Glutamatergic neuron (in vitro differentiated cells): ENCODE data around the gene PSIP1. TPM values are rescaled to one million over a fixed set of nuclear protein-coding genes. Genes with fewer than 3 reads are reported as not detected.

ENCODE experiments used
- DNase-seq: peaks from one replicate; pipeline ENCODE4 v3.0.0; 2022
- H3K27ac Mint-ChIP-seq: one replicate; pipeline ENCODE4 v1.8.0; 2020; ENCODE audit warnings: mild to moderate bottlenecking, mixed read lengths, inconsistent platforms; ENCODE audit not compliant: unreplicated experiment
- H3K27me3 Mint-ChIP-seq: one replicate; pipeline ENCODE4 v1.8.0; 2020; ENCODE audit warnings: mild to moderate bottlenecking, moderate library complexity, mixed read lengths, inconsistent platforms; ENCODE audit not compliant: unreplicated experiment
- H3K36me3 Mint-ChIP-seq: one replicate; pipeline ENCODE4 v1.8.0; 2020; ENCODE audit warnings: mild to moderate bottlenecking, mixed read lengths, inconsistent platforms; ENCODE audit not compliant: unreplicated experiment
- H3K4me1 Mint-ChIP-seq: one replicate; pipeline ENCODE4 v1.8.0; 2020; ENCODE audit warnings: mild to moderate bottlenecking, low read depth, mixed read lengths, inconsistent platforms; ENCODE audit not compliant: unreplicated experiment
- H3K4me3 Mint-ChIP-seq: one replicate; pipeline ENCODE4 v1.8.0; 2020; ENCODE audit warnings: mild to moderate bottlenecking, mixed read lengths, inconsistent platforms; ENCODE audit not compliant: unreplicated experiment
- H3K9me3 Mint-ChIP-seq: one replicate; pipeline ENCODE4 v1.8.0; 2020; ENCODE audit warnings: mild to moderate bottlenecking, moderate library complexity, mixed read lengths, inconsistent platforms; ENCODE audit not compliant: unreplicated experiment
- total RNA-seq: library from RNA; stranded (reverse); fragmentation: NEBNext Ultra II Directional; extraction: Animal tissue kit (Norgen Biotek cat#: 25700); gene quantifications from one replicate; pipeline ENCODE4 v1.2.1, GENCODE V29; 2021; ENCODE audit not compliant: unreplicated experiment
- TF ChIP-seq, protein P1 (sequence below): fragments of 200-600 bp; sonication (generic); IDR thresholded peaks from one replicate; pipeline ENCODE4 v1.5.0; 2021; ENCODE audit not compliant: partially characterized antibody, unreplicated experiment

PSIP1 gene
- total RNA-seq, 1 donor from 2014 or later: 114 TPM

DNA sequence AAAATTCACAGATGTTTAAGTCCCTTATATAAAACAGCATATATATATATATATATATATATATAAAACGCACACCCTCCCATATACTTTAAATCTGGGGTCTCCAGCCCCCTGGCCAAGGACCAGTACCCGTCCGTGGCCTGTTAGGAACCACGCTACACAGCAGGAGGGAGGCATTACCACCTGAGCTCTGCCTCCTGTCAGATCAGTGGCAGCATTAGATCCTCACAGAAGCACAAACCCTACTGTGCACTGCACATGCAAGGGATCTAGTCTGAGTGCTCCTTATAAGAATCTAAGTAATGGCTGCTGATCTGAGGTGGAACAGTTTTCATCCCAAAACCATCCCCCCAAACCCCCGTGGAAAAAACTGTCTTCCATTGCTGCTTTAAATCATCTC, 9.0 kb downstream of the PSIP1 start:
- Mint-ChIP-seq H3K4me3 (no peak overlapping the region), H3K27ac (no peak overlapping the region), H3K4me1 (peaks cover 5% of the 10 kb centered on the region), H3K9me3 (no peaks in the 10 kb centered on the region), H3K27me3 (no peaks in the 10 kb centered on the region), H3K36me3 (no peaks in the 10 kb centered on the region)
- no peak for DNase-seq
- TF ChIP-seq, protein P1, sequence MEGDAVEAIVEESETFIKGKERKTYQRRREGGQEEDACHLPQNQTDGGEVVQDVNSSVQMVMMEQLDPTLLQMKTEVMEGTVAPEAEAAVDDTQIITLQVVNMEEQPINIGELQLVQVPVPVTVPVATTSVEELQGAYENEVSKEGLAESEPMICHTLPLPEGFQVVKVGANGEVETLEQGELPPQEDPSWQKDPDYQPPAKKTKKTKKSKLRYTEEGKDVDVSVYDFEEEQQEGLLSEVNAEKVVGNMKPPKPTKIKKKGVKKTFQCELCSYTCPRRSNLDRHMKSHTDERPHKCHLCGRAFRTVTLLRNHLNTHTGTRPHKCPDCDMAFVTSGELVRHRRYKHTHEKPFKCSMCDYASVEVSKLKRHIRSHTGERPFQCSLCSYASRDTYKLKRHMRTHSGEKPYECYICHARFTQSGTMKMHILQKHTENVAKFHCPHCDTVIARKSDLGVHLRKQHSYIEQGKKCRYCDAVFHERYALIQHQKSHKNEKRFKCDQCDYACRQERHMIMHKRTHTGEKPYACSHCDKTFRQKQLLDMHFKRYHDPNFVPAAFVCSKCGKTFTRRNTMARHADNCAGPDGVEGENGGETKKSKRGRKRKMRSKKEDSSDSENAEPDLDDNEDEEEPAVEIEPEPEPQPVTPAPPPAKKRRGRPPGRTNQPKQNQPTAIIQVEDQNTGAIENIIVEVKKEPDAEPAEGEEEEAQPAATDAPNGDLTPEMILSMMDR: no peak

DNA sequence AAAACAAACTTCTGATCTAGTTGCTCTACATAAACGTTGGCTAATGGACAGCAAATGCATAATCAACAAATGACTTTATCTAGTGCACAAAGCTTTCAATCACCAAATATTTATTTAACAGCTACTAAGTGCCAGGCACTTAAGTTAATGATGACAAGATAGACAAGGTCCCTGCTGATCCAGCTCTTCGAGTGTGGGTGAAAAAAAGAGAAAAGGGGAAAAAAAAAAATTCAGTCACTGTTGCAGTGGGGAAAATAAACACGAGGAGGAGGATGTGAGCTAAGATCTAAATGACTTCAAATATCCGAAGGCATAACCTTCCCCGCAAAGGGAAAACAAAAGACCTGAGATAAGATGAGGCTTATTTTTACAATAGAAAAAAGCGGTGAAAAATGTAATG, 9.6 kb downstream of the PSIP1 start:
- Mint-ChIP-seq H3K4me1 (peaks cover 5% of the 10 kb centered on the region), H3K4me3 (no peak overlapping the region), H3K27ac (no peak overlapping the region), H3K27me3 (no peaks in the 10 kb centered on the region), H3K9me3 (no peaks in the 10 kb centered on the region), H3K36me3 (no peaks in the 10 kb centered on the region)
- TF ChIP-seq, protein P1: no peak
- DNase-seq: no peak

DNA sequence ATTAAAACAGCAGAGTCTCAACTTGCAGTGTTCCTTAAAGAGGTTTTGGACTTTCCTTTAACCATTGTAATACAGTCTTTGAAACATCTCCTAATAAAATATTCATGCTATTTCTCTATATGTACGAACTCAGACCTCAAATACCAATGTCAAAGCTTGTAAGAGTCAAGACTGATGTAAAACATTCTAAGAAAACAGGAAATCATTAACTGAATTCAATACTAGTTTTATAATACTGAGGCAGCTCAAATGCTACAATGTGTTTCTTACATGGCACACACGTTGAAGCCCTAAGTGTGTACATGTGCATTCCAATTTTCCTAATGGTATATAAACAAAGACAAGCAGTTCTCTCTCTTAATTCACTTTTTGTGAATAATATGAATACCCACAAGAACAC, 11.6 kb downstream of the PSIP1 start:
- Mint-ChIP-seq H3K36me3 (no peaks in the 10 kb centered on the region), H3K27ac (no peak overlapping the region), H3K9me3 (no peaks in the 10 kb centered on the region), H3K4me3 (no peak overlapping the region), H3K4me1 (peaks cover 5% of the 10 kb centered on the region), H3K27me3 (no peaks in the 10 kb centered on the region)
- no peak for DNase-seq
- TF ChIP-seq, protein P1: no peak

DNA sequence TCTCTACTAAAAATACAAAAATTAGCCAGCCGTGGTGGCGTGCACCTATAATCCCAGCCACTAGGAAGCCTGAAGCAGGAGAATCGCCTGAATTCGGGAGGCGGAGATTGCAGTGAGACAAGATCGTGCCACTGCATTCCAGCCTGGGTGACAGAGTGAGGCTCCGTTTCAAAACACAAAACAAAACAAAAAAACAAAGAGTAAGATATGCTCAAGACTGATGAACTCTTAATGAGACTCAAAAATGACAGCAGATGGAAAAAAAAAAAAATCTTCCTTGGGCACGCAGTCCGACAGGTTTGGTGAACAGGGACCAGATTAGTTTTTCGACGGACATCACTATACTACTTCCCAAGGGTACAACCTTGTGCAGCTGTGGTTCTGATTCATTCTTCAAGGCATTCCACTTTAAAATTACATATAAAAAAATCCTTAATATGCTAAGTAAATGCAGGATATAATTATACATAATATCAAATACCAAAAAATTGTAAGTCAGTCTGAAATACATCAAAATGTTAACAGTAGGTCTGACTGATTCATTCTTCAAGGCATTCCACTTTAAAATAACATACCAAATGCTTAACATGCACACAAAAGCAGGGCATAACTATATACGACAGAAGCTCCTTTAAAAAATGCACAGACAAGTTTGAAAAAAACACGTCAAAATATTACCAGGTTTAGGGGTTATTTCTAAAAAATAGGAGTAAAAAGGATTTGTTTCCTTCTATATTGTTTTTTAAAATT, 12.3 kb downstream of the PSIP1 start:
- no peaks in the 10 kb centered on the region for H3K27me3 Mint-ChIP-seq
- no peak overlapping the region for H3K4me3 Mint-ChIP-seq
- TF ChIP-seq, protein P1: no peak
- H3K27ac Mint-ChIP-seq: no peak overlapping the region
- no peak for DNase-seq
- peaks cover 2% of the 10 kb centered on the region for H3K9me3 Mint-ChIP-seq
- peaks cover 4% of the 10 kb centered on the region for H3K36me3 Mint-ChIP-seq
- peaks cover 5% of the 10 kb centered on the region for H3K4me1 Mint-ChIP-seq

DNA sequence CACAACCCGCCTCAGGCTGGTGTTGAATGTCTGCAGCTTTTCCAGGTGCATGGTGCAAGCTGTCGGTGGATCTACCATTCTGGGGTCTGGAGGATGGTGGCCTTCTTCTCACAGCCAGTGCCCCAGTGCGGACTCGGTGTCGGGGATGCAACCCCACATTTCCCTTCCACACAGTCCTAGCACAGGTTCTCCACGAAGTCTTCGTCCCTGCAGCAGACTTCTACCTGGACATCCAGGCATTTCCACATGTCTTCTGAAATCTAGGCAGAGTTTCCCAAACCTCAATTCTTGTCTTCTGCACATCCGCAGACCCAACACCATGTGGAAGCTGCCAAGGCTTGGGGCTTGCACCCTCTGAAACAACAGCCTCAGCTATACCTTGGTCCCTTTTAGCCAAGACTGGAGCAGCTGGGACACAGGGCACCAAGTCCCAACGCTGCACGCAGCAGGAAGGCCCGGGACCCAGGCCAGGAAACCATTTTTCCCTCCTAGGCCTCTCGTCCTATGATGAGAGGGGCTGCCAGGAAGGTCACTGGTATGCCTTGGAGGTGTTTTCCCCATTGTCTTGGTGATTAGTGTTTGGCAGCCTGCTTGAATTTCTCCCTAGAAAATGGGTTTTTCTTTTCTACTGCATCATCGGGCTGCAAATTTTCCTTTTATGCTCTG, 18.2 kb downstream of the PSIP1 start:
- no peaks in the 10 kb centered on the region for H3K4me1 Mint-ChIP-seq
- H3K36me3 Mint-ChIP-seq: peaks cover 10% of the 10 kb centered on the region
- no peak overlapping the region for H3K27ac Mint-ChIP-seq
- DNase-seq: no peak
- TF ChIP-seq, protein P1: no peak
- peaks cover 9% of the 10 kb centered on the region for H3K9me3 Mint-ChIP-seq
- peaks cover 3% of the 10 kb centered on the region for H3K27me3 Mint-ChIP-seq
- no peak overlapping the region for H3K4me3 Mint-ChIP-seq
